Caco-2 (cell line): ENCODE results near the gene DMKN. TPM values are rescaled to one million over a fixed set of nuclear protein-coding genes. Genes with fewer than 3 reads are reported as not detected.

Experiments
- BruUV-seq: library from RNA; stranded (reverse); fragments of 400-500 nt; replicated peaks from 2 replicates; lab custom pipeline; 2021; lab: Mats Ljungman, UMichigan
- CTCF ChIA-PET: fragments of 300-600 bp; sonication (Branson Sonifier 250); formaldehyde crosslinking; loops from one replicate; lab custom pipeline; 2022; ENCODE audit warnings: antibody characterized with exemption; lab: Charles Lee
- POLR2A ChIA-PET: fragments of 300-600 bp; sonication (Branson Sonifier 250); formaldehyde crosslinking; loops from one replicate; lab custom pipeline; 2022; ENCODE audit warnings: antibody characterized with exemption; lab: Charles Lee
- DNase-seq, 2 experiments: peaks; one replicate each; pipeline versions ENCODE4 v3.0.0 to v3.0.0-alpha.2; 2020 to 2022
- H3K27me3 ChIP-seq: replicated peaks from 2 replicates; pipeline ENCODE4 v1.6.0; 2011; ENCODE audit warnings: low read length; ENCODE audit not compliant: control insufficient read depth, insufficient read depth
- H3K36me3 ChIP-seq: 2 replicates; pipeline ENCODE4 v1.5.1; 2011; ENCODE audit warnings: low read length; ENCODE audit not compliant: control insufficient read depth, insufficient read depth
- H3K4me1 ChIP-seq: fragments of 250-450 bp; sonication (Bioruptor Pico); 2 replicates; pipeline ENCODE4 v1.5.1; 2020; ENCODE audit warnings: mild to moderate bottlenecking
- H3K4me3 ChIP-seq: 2 replicates; pipeline ENCODE4 v1.5.1; 2011; ENCODE audit warnings: low read depth, mild to moderate bottlenecking, control low read depth, low read length
- H3K9me3 ChIP-seq: fragments of 250-450 bp; sonication (Bioruptor Pico); 2 replicates; pipeline ENCODE4 v1.5.1; 2020; ENCODE audit warnings: mild to moderate bottlenecking, moderate library complexity
- H3K27ac Mint-ChIP-seq: one replicate; pipeline ENCODE4 v1.8.0; 2022; ENCODE audit warnings: mixed read lengths; ENCODE audit not compliant: unreplicated experiment
- H3K27me3 Mint-ChIP-seq: one replicate; pipeline ENCODE4 v1.8.0; 2022; ENCODE audit warnings: mixed read lengths; ENCODE audit not compliant: insufficient read depth, unreplicated experiment
- H3K36me3 Mint-ChIP-seq: one replicate; pipeline ENCODE4 v1.8.0; 2022; ENCODE audit warnings: mild to moderate bottlenecking, mixed read lengths; ENCODE audit not compliant: insufficient read depth, unreplicated experiment
- H3K4me1 Mint-ChIP-seq: one replicate; pipeline ENCODE4 v1.8.0; 2022; ENCODE audit warnings: low read depth, mixed read lengths; ENCODE audit not compliant: unreplicated experiment
- H3K4me3 Mint-ChIP-seq: one replicate; pipeline ENCODE4 v1.8.0; 2022; ENCODE audit warnings: mild to moderate bottlenecking, moderate library complexity, mixed read lengths; ENCODE audit not compliant: unreplicated experiment
- H3K9me3 Mint-ChIP-seq: one replicate; pipeline ENCODE4 v1.8.0; 2022; ENCODE audit warnings: mixed read lengths; ENCODE audit not compliant: unreplicated experiment
- intact Hi-C: fragments of 100-400 bp; cut with micrococcal nuclease; formaldehyde crosslinking; loops from one replicate; pipeline ENCODE4 v1.10.0; 2022; ENCODE audit not compliant: unreplicated experiment
- total RNA-seq: library from RNA; stranded (reverse); gene quantifications from 2 replicates; pipeline ENCODE4 v1.2.3, GENCODE V29; 2022
- TF ChIP-seq, protein P1 (sequence below), 2 experiments: fragments of 200-600 bp in 1 of 2; IDR thresholded peaks; 1 replicate in 1 of 2; 2 replicates in 1 of 2; pipeline versions ENCODE4 v1.5.1 to v1.8.0; 2011 to 2022; ENCODE audit warnings: antibody characterized with exemption in 1 of 2, control low read depth in 1 of 2, inconsistent platforms in 1 of 2, low read depth in 1 of 2, low read length in 1 of 2, mild to moderate bottlenecking in 1 of 2, moderate library complexity in 1 of 2; ENCODE audit not compliant: insufficient read depth in 1 of 2, severe bottlenecking in 1 of 2, unreplicated experiment in 1 of 2

Gene DMKN
- total RNA-seq, 1 experiment from 2014 or later, result 341 TPM

DNA sequence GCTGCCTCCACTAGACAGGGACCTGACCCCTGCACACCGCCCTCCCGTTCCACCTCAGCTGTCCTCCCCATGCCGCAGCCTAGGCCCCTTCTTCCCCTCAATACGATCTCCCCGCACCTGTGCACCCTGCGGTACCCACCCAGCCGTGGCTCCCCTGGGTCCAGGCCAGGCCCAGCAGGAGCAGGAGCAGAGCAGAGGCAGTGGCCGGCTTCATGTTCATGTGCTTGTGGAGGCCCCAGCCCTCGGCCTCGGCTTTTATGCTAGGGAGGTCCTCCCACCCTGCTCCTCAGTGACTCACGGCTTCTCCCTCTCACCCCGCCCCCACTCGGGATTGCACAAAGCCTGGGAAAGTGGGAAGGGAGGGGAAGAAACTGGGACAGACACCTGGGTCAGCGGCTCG lies 11.8 kb downstream of the DMKN start:
- H3K27me3 Mint-ChIP-seq, result no peaks in the 10 kb centered on the region
- no peaks in the 10 kb centered on the region for H3K27me3 ChIP-seq
- intact Hi-C loops, result no loop called here
- TF ChIP-seq, protein P1, sequence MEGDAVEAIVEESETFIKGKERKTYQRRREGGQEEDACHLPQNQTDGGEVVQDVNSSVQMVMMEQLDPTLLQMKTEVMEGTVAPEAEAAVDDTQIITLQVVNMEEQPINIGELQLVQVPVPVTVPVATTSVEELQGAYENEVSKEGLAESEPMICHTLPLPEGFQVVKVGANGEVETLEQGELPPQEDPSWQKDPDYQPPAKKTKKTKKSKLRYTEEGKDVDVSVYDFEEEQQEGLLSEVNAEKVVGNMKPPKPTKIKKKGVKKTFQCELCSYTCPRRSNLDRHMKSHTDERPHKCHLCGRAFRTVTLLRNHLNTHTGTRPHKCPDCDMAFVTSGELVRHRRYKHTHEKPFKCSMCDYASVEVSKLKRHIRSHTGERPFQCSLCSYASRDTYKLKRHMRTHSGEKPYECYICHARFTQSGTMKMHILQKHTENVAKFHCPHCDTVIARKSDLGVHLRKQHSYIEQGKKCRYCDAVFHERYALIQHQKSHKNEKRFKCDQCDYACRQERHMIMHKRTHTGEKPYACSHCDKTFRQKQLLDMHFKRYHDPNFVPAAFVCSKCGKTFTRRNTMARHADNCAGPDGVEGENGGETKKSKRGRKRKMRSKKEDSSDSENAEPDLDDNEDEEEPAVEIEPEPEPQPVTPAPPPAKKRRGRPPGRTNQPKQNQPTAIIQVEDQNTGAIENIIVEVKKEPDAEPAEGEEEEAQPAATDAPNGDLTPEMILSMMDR (IDR thresholded peaks at IDR 0.05; ENCODE audit: insufficient read depth in 1 of 2, low read depth in 1 of 2, low read length in 1 of 2, severe bottlenecking in 1 of 2, unreplicated experiment in 1 of 2), result no peak
- POLR2A ChIA-PET, result no interaction called here
- peaks cover 6% of the 10 kb centered on the region for H3K36me3 ChIP-seq
- no peak overlapping the region for H3K4me3 Mint-ChIP-seq
- no TSS peak for BruUV-seq
- H3K36me3 Mint-ChIP-seq, result peaks cover 84% of the 10 kb centered on the region
- no peaks in the 10 kb centered on the region for H3K9me3 ChIP-seq
- DNase-seq, result no peak
- H3K27ac Mint-ChIP-seq, result peak overlapping the region; percentile 27
- no peak overlapping the region for H3K4me3 ChIP-seq
- no peaks in the 10 kb centered on the region for H3K4me1 ChIP-seq
- CTCF ChIA-PET, result interaction anchor here (0.6 kb wide), 1 partner anchor 198 kb away, joined by 3 read pairs; no protein-coding TSS in a partner anchor
- H3K9me3 Mint-ChIP-seq, result no peaks in the 10 kb centered on the region
- peaks cover 23% of the 10 kb centered on the region for H3K4me1 Mint-ChIP-seq

DNA sequence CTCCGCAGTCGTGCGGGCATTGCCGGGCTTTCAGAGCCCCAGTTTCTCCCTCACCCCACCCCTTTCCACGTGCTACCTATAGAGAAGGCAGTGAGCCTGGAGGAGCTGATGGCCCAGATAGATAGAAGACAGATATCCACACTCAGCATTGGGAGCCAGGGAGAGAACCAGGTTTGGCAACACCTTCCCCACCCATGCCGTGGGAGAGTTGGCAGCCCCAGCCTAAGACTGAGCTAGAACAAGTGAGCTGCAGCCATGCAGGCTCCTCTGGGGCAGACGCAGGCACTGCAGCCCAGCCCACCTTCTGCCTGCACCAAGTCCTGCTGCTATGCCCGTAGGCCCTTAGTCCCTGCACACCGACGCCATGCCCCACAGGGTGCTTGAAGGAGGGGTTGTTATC lies 12.8 kb downstream of the DMKN start:
- TF ChIP-seq, protein P1 (IDR thresholded peaks at IDR 0.05; ENCODE audit: insufficient read depth in 1 of 2, low read depth in 1 of 2, low read length in 1 of 2, severe bottlenecking in 1 of 2, unreplicated experiment in 1 of 2), result no peak
- peaks cover 73% of the 10 kb centered on the region for H3K36me3 Mint-ChIP-seq
- ChIA-PET CTCF (no interaction called here), POLR2A (no interaction called here)
- no peaks in the 10 kb centered on the region for H3K9me3 Mint-ChIP-seq
- H3K27ac Mint-ChIP-seq, result no peak overlapping the region
- H3K27me3 ChIP-seq, result no peaks in the 10 kb centered on the region
- DNase-seq, result no peak
- no TSS peak for BruUV-seq
- peaks cover 23% of the 10 kb centered on the region for H3K4me1 Mint-ChIP-seq
- H3K4me1 ChIP-seq, result peaks cover 1% of the 10 kb centered on the region
- intact Hi-C loops, result no loop called here
- H3K9me3 ChIP-seq, result no peaks in the 10 kb centered on the region
- no peaks in the 10 kb centered on the region for H3K27me3 Mint-ChIP-seq
- no peak overlapping the region for H3K4me3 Mint-ChIP-seq
- no peak overlapping the region for H3K4me3 ChIP-seq
- H3K36me3 ChIP-seq, result peaks cover 2% of the 10 kb centered on the region

DNA sequence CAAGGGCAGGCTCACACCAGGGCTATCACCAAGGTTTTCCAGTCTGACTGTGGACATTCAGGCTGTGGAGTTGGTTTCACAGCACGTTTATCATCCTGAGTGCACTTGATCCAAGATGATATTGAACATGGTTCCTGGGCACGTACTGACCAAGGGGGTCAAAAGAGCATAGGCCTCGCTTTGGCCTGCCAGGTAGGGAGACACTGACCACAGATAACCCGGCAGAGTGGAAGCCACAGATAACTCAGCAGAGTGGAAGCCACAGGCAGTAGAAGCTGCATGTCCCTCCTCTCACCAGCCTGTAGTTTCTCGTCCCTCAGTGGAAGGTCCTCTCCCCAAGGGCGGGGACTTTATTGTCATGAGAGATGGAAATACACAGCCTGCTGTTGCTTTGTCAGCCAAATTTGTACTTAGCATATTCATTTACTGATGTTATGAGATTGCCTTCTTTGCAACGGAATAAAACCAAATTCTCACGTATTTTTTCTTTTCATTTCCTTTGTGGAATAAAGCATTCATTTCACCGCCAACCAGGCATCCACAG lies 14.4 kb downstream of the DMKN start:
- intact Hi-C loops, result no loop called here
- H3K27me3 ChIP-seq, result no peaks in the 10 kb centered on the region
- peaks cover 16% of the 10 kb centered on the region for H3K4me1 Mint-ChIP-seq
- H3K4me1 ChIP-seq, result peaks cover 8% of the 10 kb centered on the region
- H3K27ac Mint-ChIP-seq, result no peak overlapping the region
- no peaks in the 10 kb centered on the region for H3K27me3 Mint-ChIP-seq
- H3K4me3 ChIP-seq, result no peak overlapping the region
- no peak for DNase-seq
- H3K9me3 ChIP-seq, result no peaks in the 10 kb centered on the region
- H3K9me3 Mint-ChIP-seq, result no peaks in the 10 kb centered on the region
- ChIA-PET CTCF (no interaction called here), POLR2A (no interaction called here)
- H3K36me3 ChIP-seq, result peaks cover 2% of the 10 kb centered on the region
- TF ChIP-seq, protein P1 (IDR thresholded peaks at IDR 0.05; ENCODE audit: insufficient read depth in 1 of 2, low read depth in 1 of 2, low read length in 1 of 2, severe bottlenecking in 1 of 2, unreplicated experiment in 1 of 2), result no peak
- BruUV-seq, result no TSS peak
- peaks cover 59% of the 10 kb centered on the region for H3K36me3 Mint-ChIP-seq
- H3K4me3 Mint-ChIP-seq, result no peak overlapping the region
